GM19324 (cell line): Measurements from ENCODE around the gene ARRDC1.
"Not testable (repeated sequence)": the region's sequence is repeated elsewhere in the genome, so short reads cannot be mapped to it uniquely, and the experiment has no call there.

Experiments
- ATAC-seq: cut with Tn5 transposase; IDR thresholded peaks from one replicate; pipeline ENCODE4 v1.9.1; 2021; ENCODE audit warnings: mild to moderate bottlenecking, moderate library complexity; ENCODE audit not compliant: unreplicated experiment, low FRiP score

The ARRDC1 gene

GRCh38 chr9:137605121-137606004 is at the start of gene ARRDC1:
Gene ARRDC1 (plus strand): TSS chr9:137605686. CDS start chr9:137605718, 32 bp downstream.
- peak; percentile 70 for ATAC-seq

GRCh38 chr9:137556069-137556838 is 49.2 kb upstream of the ARRDC1 start:
- ATAC-seq, result no peak

GRCh38 chr9:137558127-137558526 is 47.4 kb upstream of the ARRDC1 start:
- ATAC-seq, result no peak

- ATAC-seq, result no peak
These were observed 41.4 kb upstream of the ARRDC1 start for GRCh38 chr9:137564134-137564533.

- no peak for ATAC-seq
These were observed 40.6 kb upstream of the ARRDC1 start for GRCh38 chr9:137564817-137565411.

GRCh38 chr9:137568445-137568844 is 37.0 kb upstream of the ARRDC1 start:
- ATAC-seq, result not testable (repeated sequence)

- no peak for ATAC-seq
These were observed 35.8 kb upstream of the ARRDC1 start for GRCh38 chr9:137569609-137570203.

- ATAC-seq, result no peak
These were observed 34.9 kb upstream of the ARRDC1 start for GRCh38 chr9:137570566-137570965.

- no peak for ATAC-seq
These were observed 31.3 kb upstream of the ARRDC1 start for GRCh38 chr9:137574192-137574591.

- ATAC-seq, result no peak
These were observed 30.1 kb upstream of the ARRDC1 start for GRCh38 chr9:137575364-137575715.

GRCh38 chr9:137575716-137576411 is 29.6 kb upstream of the ARRDC1 start:
- no peak for ATAC-seq

GRCh38 chr9:137578518-137579258 is 26.8 kb upstream of the ARRDC1 start, which contains the start of gene DPH7:
Gene DPH7 (minus strand): TSS chr9:137578925. CDS start chr9:137578777, 148 bp downstream.
- ATAC-seq, result peak; percentile 83

GRCh38 chr9:137579259-137579604 is 26.3 kb upstream of the ARRDC1 start:
- no peak for ATAC-seq

GRCh38 chr9:137580209-137580953 is 25.1 kb upstream of the ARRDC1 start:
- ATAC-seq, result no peak

- ATAC-seq, result no peak
These were observed 24.5 kb upstream of the ARRDC1 start for GRCh38 chr9:137580954-137581322.

- ATAC-seq, result no peak
These were observed 23.9 kb upstream of the ARRDC1 start for GRCh38 chr9:137581361-137582285.

- ATAC-seq, result no peak
These were observed 23.1 kb upstream of the ARRDC1 start for GRCh38 chr9:137582286-137582860.
